Skeletal muscle tissue (tissue), 4 donors: ENCODE measurements around the gene F2R. TPM values are rescaled to one million over a fixed set of nuclear protein-coding genes. Genes with fewer than 3 reads are reported as not detected.
A peak's percentile ranks its signal among the peaks of the same experiment; 100 is the strongest.

Source experiments
- H3K27ac ChIP-seq: one replicate; pipeline ENCODE4 v1.7.0; 2013; ENCODE audit warnings: mild to moderate bottlenecking, low read depth, low read length, inconsistent platforms
- H3K27me3 ChIP-seq, 3 donors: one replicate each; pipeline ENCODE4 v1.7.0; 2013; ENCODE audit warnings: low read length in 3 of 3; ENCODE audit not compliant: control insufficient read depth in 3 of 3, insufficient read depth in 3 of 3
- H3K36me3 ChIP-seq, 3 donors: one replicate each; pipeline ENCODE4 v1.7.0; 2013; ENCODE audit warnings: low read length in 3 of 3; ENCODE audit not compliant: control insufficient read depth in 3 of 3, insufficient read depth in 3 of 3
- H3K4me1 ChIP-seq, 3 donors: one replicate each; pipeline ENCODE4 v1.7.0; 2013; ENCODE audit warnings: low read length in 3 of 3, mild to moderate bottlenecking in 3 of 3; ENCODE audit not compliant: control insufficient read depth in 3 of 3, insufficient read depth in 3 of 3
- H3K4me3 ChIP-seq, 3 donors: one replicate each; pipeline ENCODE4 v1.7.0; 2013; ENCODE audit warnings: low read length in 3 of 3
- H3K9ac ChIP-seq, 3 donors: one replicate each; pipeline ENCODE4 v1.7.0; 2013; ENCODE audit warnings: low read length in 3 of 3, mild to moderate bottlenecking in 3 of 3, moderate library complexity in 2 of 3, low read depth in 1 of 3
- H3K9me3 ChIP-seq, 3 donors: one replicate each; pipeline ENCODE4 v1.7.0; 2013; ENCODE audit warnings: low read length in 3 of 3; ENCODE audit not compliant: control insufficient read depth in 3 of 3
- total RNA-seq: library from RNA; depleted of rRNA; stranded (reverse); fragments of >200 nt; gene quantifications from one replicate; pipeline ENCODE4 v1.2.3, GENCODE V29; 2014
- donor health status: Osteomylitis.

The F2R gene
- total RNA-seq, 1 donor from 2014 or later, result 13.0 TPM

DNA sequence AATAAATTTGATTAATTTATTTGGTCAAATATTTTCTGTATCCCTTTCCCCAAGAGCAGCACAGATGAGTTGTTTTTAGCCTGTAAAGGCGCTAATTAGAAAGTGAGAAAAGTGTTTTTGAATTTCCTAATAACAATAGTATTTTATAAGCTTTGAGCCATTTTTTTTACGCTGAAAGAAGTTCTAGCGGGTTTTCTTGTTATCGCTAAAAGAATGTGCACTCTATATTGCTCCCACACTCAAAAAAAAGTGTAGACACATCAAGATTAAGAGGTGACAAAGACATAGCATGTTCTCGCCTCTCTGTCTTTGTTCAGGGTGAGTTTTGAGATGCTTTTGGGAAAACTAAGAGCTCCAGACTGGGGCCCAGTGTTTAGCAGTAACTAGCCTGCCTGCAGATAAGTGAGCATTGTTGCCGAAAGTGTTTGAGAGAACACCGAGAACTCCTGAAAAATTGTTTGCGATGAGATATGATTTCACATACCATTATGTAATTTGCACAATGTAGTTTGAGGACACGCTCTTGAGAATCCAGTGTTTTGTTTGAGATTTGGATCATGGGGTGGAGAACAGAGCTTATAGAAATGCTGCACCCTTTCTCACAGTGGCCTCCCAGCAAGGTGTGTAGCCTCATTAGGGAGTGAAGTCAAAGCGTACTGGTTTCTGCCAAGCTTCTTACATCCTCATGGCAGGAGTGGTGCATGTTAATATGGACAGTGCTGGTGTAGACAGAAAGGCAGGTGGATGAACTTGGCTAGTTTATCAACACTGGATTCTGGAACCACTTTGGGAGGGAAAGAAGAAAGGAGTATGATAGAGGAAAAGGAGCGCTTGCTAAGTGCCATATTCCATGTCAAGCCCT is 1.5 kb downstream of the F2R start:
- H3K9ac ChIP-seq, result no peak overlapping the region
- no peaks in the 10 kb centered on the region for H3K36me3 ChIP-seq
- H3K9me3 ChIP-seq, result no peaks in the 10 kb centered on the region
- H3K27ac ChIP-seq, result no peak overlapping the region
- H3K27me3 ChIP-seq, result peaks cover 14 to 18% (median 16%) of the 10 kb centered on the region in 3 donors
- peaks cover 6 to 9% (median 7%) of the 10 kb centered on the region in 3 donors for H3K4me1 ChIP-seq
- H3K4me3 ChIP-seq, result peak overlapping the region in 2 of 3 donors; percentile 8 to 77

DNA sequence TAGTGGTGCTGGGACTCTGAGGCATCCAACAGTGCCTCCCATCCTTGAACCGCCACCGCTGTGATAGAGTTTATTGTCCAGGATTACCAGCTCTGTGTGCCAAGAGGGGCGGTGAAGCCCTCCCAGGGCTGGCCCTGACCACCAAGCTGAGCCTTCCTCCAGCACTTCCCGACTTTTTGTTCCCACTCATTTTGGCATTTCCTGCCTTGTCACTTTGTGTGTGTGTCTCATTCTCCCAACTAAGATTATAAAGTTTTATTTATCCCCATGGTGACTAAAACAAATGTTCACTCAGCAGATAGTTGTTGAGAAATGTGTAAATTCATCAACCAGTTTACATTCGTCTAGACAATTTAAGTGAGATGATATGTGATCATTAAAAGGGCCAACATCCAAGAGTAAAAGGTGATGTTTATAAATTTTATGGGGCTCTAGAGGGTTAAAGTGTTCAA is 2.5 kb downstream of the F2R start:
- Histone ChIP-seq H3K4me1 (peaks cover 6 to 9% (median 7%) of the 10 kb centered on the region in 3 donors), H3K4me3 (peak overlapping the region in 1 of 3 donors; percentile 25), H3K9ac (no peak overlapping the region), H3K36me3 (no peaks in the 10 kb centered on the region), H3K9me3 (no peaks in the 10 kb centered on the region), H3K27me3 (peaks cover 14 to 18% (median 16%) of the 10 kb centered on the region in 3 donors), H3K27ac (no peak overlapping the region)

DNA sequence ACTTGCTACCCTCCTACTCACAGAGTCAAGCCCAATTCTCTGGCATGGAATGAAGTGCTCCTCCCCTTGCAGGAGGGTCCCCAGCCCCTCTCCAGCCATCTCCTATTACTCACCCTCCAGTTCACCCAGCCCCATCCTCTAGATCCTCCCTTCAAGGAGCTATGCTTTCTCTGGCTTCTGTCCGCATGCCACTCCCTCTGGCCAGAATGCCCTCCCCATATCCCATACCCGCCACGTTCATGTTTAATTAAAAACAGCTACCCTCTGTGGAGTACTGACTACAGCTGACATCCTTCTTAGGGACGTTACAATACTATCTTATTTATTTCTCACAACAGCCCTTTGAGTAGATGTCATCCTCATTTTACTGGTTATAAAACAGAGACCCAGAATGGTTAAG is 3.0 kb downstream of the F2R start:
- H3K27me3 ChIP-seq, result peaks cover 14 to 18% (median 16%) of the 10 kb centered on the region in 3 donors
- H3K9me3 ChIP-seq, result no peaks in the 10 kb centered on the region
- H3K9ac ChIP-seq, result no peak overlapping the region
- no peak overlapping the region for H3K4me3 ChIP-seq
- H3K4me1 ChIP-seq, result peaks cover 6 to 9% (median 7%) of the 10 kb centered on the region in 3 donors
- H3K27ac ChIP-seq, result no peak overlapping the region
- no peaks in the 10 kb centered on the region for H3K36me3 ChIP-seq

DNA sequence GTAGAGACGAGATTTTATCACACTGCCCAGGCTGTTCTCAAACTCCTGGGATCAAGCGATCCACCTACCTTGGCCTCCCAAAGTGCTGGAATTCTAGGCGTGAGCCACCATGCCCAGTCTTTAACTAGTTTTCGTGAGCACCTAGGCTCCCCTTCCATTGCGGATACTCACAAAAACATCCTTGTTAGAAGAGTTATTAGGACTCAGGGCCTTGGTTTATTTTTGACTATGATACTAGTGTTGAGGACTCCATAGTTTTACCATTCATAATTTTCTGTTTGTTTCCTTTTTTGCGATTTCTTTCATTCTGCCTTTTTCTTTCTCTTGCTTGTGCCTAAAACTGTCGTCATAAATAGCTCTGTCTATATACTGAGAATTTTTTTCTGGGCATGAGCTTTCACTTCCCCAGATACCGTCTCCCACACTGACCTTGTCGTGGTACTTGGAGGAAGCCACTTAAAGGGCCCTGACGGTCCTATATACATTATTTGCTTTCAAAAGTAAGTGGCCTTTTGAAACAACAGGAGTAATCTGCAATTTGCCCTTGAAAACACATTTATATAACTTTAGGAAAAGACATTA is 5.2 kb downstream of the F2R start:
- Histone ChIP-seq H3K27ac (no peak overlapping the region), H3K4me1 (peaks cover 2 to 6% (median 6%) of the 10 kb centered on the region in 3 donors), H3K9me3 (no peaks in the 10 kb centered on the region), H3K27me3 (peaks cover 8 to 11% (median 10%) of the 10 kb centered on the region in 3 donors), H3K4me3 (no peak overlapping the region), H3K9ac (no peak overlapping the region), H3K36me3 (no peaks in the 10 kb centered on the region)

DNA sequence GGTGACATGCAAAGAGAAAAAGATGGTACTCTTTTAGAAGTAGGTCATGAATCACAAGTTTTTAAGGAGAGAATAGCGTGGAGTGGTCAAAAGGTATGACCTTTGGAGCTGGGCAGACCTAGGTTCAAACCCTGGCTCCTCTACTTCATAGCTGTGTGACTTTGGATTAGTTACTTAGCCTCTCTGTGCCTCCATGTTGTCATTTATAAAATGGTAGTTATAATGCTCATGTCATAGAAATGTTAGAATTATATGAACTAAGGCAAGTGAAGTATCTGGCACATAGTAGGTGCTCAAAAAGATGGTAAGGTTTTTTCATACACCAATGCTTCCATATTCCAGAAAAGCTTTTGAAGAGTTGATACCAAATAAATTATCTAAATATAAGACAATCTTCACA is 7.3 kb downstream of the F2R start:
- Histone ChIP-seq H3K27me3 (no peaks in the 10 kb centered on the region), H3K9me3 (no peaks in the 10 kb centered on the region), H3K4me1 (peaks cover 0 to 2% (median 0%) of the 10 kb centered on the region in 3 donors), H3K36me3 (no peaks in the 10 kb centered on the region), H3K4me3 (no peak overlapping the region), H3K9ac (no peak overlapping the region), H3K27ac (no peak overlapping the region)

DNA sequence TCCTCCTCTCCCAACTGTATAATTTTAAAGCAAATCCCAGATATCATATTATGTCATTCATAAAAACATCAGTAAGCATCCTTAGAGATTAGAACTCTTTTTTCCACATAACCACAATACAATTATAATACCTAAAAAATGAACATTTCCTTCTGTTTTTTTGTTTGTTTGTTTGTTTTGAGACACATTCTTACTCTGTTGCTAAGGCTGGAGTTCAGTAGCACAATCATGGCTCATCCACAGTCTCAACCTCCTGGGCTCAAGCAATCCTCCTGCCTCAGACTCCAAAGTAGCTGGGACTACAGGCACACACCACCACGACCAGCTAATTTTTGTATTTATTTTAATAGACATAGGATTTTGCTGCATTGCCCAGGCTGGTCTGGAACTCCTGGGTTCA is 8.0 kb downstream of the F2R start:
- no peaks in the 10 kb centered on the region for H3K9me3 ChIP-seq
- H3K4me3 ChIP-seq, result no peak overlapping the region
- H3K9ac ChIP-seq, result no peak overlapping the region
- H3K4me1 ChIP-seq, result peaks cover 0 to 2% (median 0%) of the 10 kb centered on the region in 3 donors
- H3K36me3 ChIP-seq, result no peaks in the 10 kb centered on the region
- H3K27me3 ChIP-seq, result no peaks in the 10 kb centered on the region
- H3K27ac ChIP-seq, result no peak overlapping the region

DNA sequence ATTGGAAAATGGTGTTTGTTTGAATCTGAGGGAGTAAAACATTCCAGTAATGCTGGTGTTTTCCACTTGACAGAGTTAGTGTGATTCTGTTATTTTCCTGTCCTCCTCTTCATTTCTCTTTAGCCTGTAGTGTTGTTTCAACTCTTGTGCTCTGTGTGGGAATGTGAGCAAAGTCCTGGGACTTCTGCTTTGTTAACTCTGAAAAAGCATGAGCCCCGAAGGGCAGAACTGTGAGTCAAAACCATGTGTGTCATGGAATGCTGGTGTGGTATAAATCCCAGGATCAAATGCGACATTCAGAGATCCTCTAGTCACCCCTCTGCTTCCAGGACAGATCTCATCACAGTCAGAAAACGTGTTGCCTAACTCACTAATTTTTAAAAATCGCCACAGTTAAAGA is 8.9 kb downstream of the F2R start:
- no peak overlapping the region for H3K9ac ChIP-seq
- peaks cover 0 to 2% (median 0%) of the 10 kb centered on the region in 3 donors for H3K4me1 ChIP-seq
- no peak overlapping the region for H3K27ac ChIP-seq
- no peak overlapping the region for H3K4me3 ChIP-seq
- H3K27me3 ChIP-seq, result no peaks in the 10 kb centered on the region
- peaks cover 0 to under 1% (median 0%) of the 10 kb centered on the region in 3 donors for H3K9me3 ChIP-seq
- H3K36me3 ChIP-seq, result no peaks in the 10 kb centered on the region

DNA sequence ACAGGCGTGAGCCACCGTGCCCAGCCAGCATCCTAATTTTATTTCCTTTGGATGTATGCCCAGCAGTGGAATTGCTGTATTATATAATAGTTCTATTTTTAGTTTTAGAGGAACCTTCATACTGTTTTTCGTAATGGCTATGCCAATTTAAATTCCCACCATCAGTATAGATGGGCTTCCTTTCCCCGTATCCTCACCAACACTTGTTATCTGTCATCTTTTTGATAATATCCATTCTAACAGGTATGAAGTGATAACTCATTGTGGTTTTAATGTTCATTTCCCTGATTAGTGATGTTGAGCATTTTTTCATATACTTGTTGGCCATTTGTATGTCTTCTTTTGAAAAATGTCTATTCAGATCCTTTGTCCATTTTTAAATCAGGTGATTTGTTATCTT is 13.0 kb downstream of the F2R start:
- Histone ChIP-seq H3K9ac (no peak overlapping the region), H3K9me3 (peaks cover 0 to 5% (median 0%) of the 10 kb centered on the region in 3 donors), H3K27me3 (peaks cover 0 to 3% (median 0%) of the 10 kb centered on the region in 3 donors), H3K4me1 (no peaks in the 10 kb centered on the region), H3K4me3 (no peak overlapping the region), H3K36me3 (peaks cover 0 to 4% (median 2%) of the 10 kb centered on the region in 3 donors), H3K27ac (no peak overlapping the region)

DNA sequence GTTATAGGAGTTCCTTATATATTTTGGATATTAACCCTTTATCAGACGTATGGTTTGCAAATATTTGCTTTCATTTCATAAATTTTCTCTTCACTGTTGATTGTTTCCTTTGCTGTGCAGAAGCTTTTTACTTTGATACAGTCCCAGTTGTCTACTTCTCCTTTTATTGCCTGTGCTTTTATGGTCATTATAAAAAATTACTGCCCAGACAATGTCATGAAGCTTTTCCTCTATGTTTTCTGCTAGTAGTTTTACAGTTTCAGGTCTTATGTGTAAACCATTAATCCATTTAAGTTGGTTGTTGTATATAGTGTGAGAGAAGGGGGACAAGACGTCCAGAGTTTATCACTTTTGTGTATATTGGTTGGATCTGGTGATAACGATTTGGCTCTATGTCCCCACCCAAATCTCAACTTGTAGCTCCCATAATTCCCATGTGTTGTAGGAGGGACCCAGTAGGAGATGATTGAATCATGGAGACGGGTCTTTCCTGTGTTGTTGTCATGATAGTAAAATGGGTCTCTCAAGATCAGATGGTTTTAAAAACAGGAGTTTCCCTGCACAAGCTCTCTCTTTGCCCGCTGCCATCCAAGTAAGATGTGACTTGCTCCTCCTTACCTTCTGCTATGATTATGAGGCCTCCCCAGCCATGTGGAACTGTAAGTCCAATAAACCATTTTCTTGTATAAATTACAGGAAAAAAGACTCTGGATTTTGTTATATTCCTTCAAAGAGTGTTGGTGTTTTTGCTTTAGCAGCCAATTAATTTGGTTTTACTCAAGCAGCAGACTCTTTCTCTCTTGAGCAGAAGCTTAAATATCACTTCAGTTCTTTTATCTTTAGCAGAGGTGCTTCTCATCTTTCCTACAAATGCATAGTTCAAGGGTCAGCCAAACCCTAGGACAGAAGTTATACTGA is 13.7 kb downstream of the F2R start:
- Histone ChIP-seq H3K4me1 (no peaks in the 10 kb centered on the region), H3K27ac (no peak overlapping the region), H3K27me3 (peaks cover 0 to 3% (median 0%) of the 10 kb centered on the region in 3 donors), H3K4me3 (no peak overlapping the region), H3K36me3 (peaks cover 0 to 4% (median 2%) of the 10 kb centered on the region in 3 donors), H3K9me3 (peaks cover 0 to 5% (median 0%) of the 10 kb centered on the region in 3 donors), H3K9ac (no peak overlapping the region)
